GM12878 (cell line): ENCODE results near the gene PRR35. TPM values are rescaled to one million over a fixed set of nuclear protein-coding genes. Genes with fewer than 3 reads are reported as not detected.
A peak's percentile ranks its signal among the peaks of the same experiment; 100 is the strongest.

Experiments
- ATF7 ChIP-seq: fragments of 450-650 bp; IDR thresholded peaks from 2 replicates; pipeline ENCODE4 v1.6.1; 2016; ENCODE audit warnings: low read depth, mild to moderate bottlenecking
- BCLAF1 ChIP-seq: fragments of 450-650 bp; IDR thresholded peaks from 2 replicates; pipeline ENCODE4 v1.6.1; 2017; ENCODE audit warnings: antibody characterized with exemption, mild to moderate bottlenecking, moderate library complexity
- BHLHE40 ChIP-seq, 2 experiments: fragments of 450-650 bp in 1 of 2; IDR thresholded peaks; 2 replicates each; pipeline ENCODE4 v1.6.1; 2011 to 2017; ENCODE audit warnings: low read depth in 2 of 2, borderline replicate concordance in 1 of 2, improper control_type of control experiment in 1 of 2, low read length in 1 of 2, mild to moderate bottlenecking in 1 of 2
- CBX3 ChIP-seq: fragments of 200-600 bp; sonication (generic); IDR thresholded peaks from 2 replicates; pipeline ENCODE4 v1.6.1; 2016; ENCODE audit warnings: low read depth, borderline replicate concordance
- CEBPZ ChIP-seq: fragments of 150-350 bp; IDR thresholded peaks from 2 replicates; pipeline ENCODE4 v1.6.1; 2016; ENCODE audit warnings: low read depth, low read length
- E2F8 ChIP-seq: fragments of 450-650 bp; IDR thresholded peaks from 2 replicates; pipeline ENCODE4 v1.6.1; 2018; ENCODE audit warnings: mild to moderate bottlenecking, low read depth, moderate library complexity; ENCODE audit not compliant: partially characterized antibody
- EZH2 ChIP-seq: IDR thresholded peaks from 2 replicates; pipeline ENCODE4 v1.6.1; 2012; ENCODE audit warnings: low read depth, mild to moderate bottlenecking, control low read depth, inconsistent platforms, low read length, borderline replicate concordance; ENCODE audit not compliant: control insufficient read depth
- HCFC1 ChIP-seq: fragments of 150-350 bp; IDR thresholded peaks from 2 replicates; pipeline ENCODE4 v1.6.1; 2014; ENCODE audit warnings: low read length
- HDAC6 ChIP-seq: fragments of 200-600 bp; sonication (generic); IDR thresholded peaks from one replicate; pipeline ENCODE4 v1.8.0; 2017; ENCODE audit warnings: antibody characterized with exemption; ENCODE audit not compliant: unreplicated experiment
- HDGF ChIP-seq: fragments of 450-650 bp; IDR thresholded peaks from 2 replicates; pipeline ENCODE4 v1.6.1; 2016; ENCODE audit warnings: antibody characterized with exemption
- IRF5 ChIP-seq: fragments of 450-650 bp; IDR thresholded peaks from 2 replicates; pipeline ENCODE4 v1.6.1; 2017; ENCODE audit warnings: borderline replicate concordance
- MEF2B ChIP-seq: fragments of 450-650 bp; IDR thresholded peaks from 2 replicates; pipeline ENCODE4 v1.6.1; 2018; ENCODE audit warnings: mild to moderate bottlenecking, moderate library complexity; ENCODE audit not compliant: partially characterized antibody, poor library complexity, severe bottlenecking
- NR2F1 ChIP-seq: fragments of 450-650 bp; conservative IDR thresholded peaks from 2 replicates; pipeline ENCODE4 v1.6.1; 2017; ENCODE audit warnings: mild to moderate bottlenecking
- NRF1 ChIP-seq: conservative IDR thresholded peaks from 2 replicates; pipeline ENCODE4 v1.6.1; 2011; ENCODE audit warnings: mild to moderate bottlenecking, low read depth, low read length, improper control_type of control experiment
- POLR2AphosphoS5 ChIP-seq: IDR thresholded peaks from 2 replicates; pipeline ENCODE4 v1.6.1; 2011; ENCODE audit warnings: mild to moderate bottlenecking, low read length, inconsistent platforms
- POU2F2 ChIP-seq: IDR thresholded peaks from 3 replicates; pipeline ENCODE4 v1.6.1; 2011; ENCODE audit warnings: low read depth, mild to moderate bottlenecking, low read length, borderline replicate concordance
- RELA ChIP-seq: fragments of 450-650 bp; IDR thresholded peaks from 2 replicates; pipeline ENCODE4 v1.8.0; 2014; ENCODE audit warnings: borderline replicate concordance; ENCODE audit not compliant: partially characterized antibody
- polyA plus RNA-seq, 11 experiments: library from polyadenylated mRNA; depleted of rRNA in 4 of 11; unstranded in 6 of 11; stranded (reverse) in 5 of 11; fragments of >200 nt; fragmentation: Nextera tagmentation in 4 of 11; fragmentation: Illumina TruSeq in 1 of 11; extraction: Ambion mirVana in 4 of 11; extraction: Trizol in 1 of 11; gene quantifications; 1 replicate in 1 of 11; 2 replicates in 10 of 11; pipeline versions ENCODE4 v1.2.1 to v1.2.3, GENCODE V29; 2011 to 2016; ENCODE audit warnings: inconsistent platforms in 2 of 11, missing spikeins in 2 of 11, low read depth in 1 of 11
- total RNA-seq, 4 experiments: library from RNA; depleted of rRNA in 3 of 4; stranded (reverse); fragments of >200 nt in 3 of 4; fragmentation: Illumina TruSeq in 1 of 4; extraction: Trizol in 1 of 4; gene quantifications; 2 replicates each; pipeline versions ENCODE4 v1.2.1 to v1.2.3, GENCODE V29; 2013 to 2021

Gene PRR35
- total and polyA plus RNA-seq, 10 of the 15 experiments (the other 5 are each of a cell fraction or from before 2014, with no cell fraction given) = not detected

GRCh38 chr16:527015-527903, 32.9 kb upstream of the PRR35 start, which contains the start of gene CAPN15 (continued):
- no peak for TF ChIP-seq E2F8
- no peak for TF ChIP-seq BCLAF1
- TF ChIP-seq NR2F1 = peak; percentile 62
- 0 out of 2 replicates have a peak, but pooled peaks have one; percentile 68 for TF ChIP-seq HDGF
- TF ChIP-seq BHLHE40 (IDR thresholded peaks at IDR 0.05; ENCODE audit: borderline replicate concordance in 1 of 2, low read depth in 2 of 2, low read length in 1 of 2) = peak in 1 of 2 experiments; percentile 52; a peak in 2 of 4 replicates
- 0 out of 2 replicates have a peak, but pooled peaks have one; percentile 43 for TF ChIP-seq POLR2AphosphoS5
- TF ChIP-seq HCFC1 = peak; percentile 96
- TF ChIP-seq RELA = no peak
- no peak for TF ChIP-seq IRF5
- TF ChIP-seq HDAC6 = no peak
- TF ChIP-seq NRF1 = peak; percentile 61
- no peak for TF ChIP-seq CBX3
- TF ChIP-seq EZH2 = no peak
- no peak for TF ChIP-seq MEF2B
- 0 out of 3 replicates have a peak, but pooled peaks have one; percentile 4 for TF ChIP-seq POU2F2
- TF ChIP-seq ATF7 = no peak
- no peak for TF ChIP-seq CEBPZ
